Stimulated activated CD8-positive, alpha-beta memory T cell treated with anti-CD3 and anti-CD28 coated beads, Interleukin-4, amount 100 ng/mL, for 24 hours (primary cell): ENCODE results near the gene TSC22D1.

Experiments
- DNase-seq: peaks from one replicate; pipeline ENCODE4 v3.0.0-alpha.2; 2020; ENCODE audit warnings: low read depth

TSC22D1 gene

DNA sequence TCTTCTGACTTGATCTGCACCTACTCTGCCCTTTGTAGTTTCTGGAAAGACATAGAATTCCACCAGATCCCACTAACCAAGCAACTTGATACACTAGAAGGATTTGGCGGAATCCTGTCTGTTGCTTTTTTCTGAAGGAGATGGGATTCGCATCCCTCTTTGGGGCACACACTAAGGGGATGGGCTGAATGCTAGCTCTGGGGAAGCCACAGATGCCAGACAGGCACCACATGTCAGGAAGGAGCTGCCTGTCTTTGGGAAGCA, 150.4 kb downstream of the TSC22D1 start:
- no peak for DNase-seq

DNA sequence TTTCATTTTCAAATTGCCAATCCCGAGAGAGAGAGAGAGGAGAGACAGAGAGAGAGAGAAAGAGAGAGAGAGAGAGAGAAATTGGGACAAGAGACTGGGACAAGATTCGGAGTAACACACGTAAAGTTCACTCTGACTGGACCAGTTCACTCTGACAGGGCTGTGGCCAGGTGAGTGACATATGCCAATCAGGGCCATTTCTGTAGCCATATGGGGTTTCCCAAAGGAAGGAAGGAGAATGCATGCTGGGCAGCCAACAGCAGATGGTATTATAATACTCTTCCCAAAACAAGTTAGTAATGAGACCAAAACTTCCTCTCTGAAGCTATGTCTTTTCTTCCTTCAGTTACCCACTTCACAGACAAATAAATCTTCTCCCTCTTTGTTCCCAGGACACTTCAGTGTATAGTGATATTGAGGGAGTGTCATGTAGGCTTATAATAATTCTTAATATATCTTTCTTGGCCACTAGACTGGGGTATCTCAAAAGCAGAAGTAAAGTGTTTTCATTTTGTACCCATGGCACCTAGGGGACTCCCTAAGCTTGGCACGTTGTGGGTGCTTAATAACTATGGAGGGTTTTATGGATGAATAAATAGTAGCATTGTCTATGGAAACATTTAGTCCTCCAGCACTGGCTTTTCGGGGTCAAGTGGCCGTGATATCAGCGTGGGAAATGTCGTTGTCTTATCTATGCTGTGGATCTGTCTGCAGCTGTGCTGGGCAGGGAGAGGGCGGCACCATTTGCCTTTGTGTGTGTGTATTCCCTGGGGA, 150.9 kb downstream of the TSC22D1 start:
- no peak for DNase-seq

DNA sequence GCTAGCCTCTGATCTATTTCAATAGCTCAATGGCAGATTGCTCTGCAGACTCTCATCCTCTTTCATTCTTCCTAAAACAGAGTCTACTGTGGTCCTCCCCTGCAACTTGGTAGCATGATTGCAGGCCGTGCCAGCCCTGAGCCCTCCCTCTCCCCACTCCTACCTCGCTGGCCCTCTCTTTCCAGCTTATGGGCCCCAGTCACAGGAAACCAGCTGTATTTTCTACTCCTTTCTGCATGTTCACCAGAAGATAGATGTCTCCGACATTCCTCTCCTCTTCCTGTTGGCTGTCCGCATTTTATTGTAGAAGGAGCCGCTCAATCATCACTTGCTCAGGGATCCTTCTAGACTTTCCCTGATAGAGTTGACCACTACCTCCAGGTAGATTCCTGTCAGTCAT, 152.3 kb downstream of the TSC22D1 start:
- DNase-seq, result no peak

DNA sequence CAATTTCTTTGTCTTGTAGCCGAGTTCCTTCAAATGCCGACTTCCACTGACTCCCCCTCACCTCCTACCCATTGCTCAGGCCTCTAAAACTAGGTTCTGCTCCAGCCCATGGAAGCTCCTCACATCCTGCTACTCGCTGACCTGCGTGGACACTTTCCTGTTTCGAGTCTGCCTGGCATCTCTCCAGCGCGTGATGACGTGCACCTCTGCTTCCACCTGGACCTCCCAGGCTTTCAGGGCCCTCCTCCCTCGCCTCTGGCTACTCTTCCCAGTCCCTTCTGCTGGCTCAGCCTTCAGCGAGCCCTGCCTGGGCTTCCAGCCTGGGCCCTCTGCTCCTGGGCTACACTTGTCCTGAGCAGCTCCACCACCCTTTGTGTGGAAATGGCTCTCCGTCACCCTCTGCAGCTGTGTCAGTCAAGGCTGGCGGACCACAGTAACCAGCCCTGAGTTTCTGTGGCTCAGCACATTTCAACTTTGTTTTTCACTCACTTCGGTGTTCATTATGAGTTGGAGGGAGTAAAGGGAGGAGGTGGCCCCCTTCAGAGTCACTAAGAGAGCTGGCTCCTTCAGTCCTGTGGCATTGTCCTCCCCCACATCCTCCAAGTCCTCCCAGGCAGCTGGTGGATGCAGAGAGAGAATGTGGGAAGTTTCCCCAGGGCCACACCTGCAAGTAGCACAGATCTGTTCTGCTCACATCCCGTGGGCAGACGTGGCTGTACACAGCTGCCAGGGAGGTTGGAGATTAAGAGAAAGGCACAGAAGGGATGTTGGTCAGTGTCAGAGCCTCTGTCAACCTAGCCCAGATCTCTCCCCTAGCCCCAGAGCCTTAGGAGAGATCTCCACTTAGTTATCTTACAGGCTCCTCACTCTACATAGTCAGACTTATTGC, 153.1 kb downstream of the TSC22D1 start:
- DNase-seq, result no peak

DNA sequence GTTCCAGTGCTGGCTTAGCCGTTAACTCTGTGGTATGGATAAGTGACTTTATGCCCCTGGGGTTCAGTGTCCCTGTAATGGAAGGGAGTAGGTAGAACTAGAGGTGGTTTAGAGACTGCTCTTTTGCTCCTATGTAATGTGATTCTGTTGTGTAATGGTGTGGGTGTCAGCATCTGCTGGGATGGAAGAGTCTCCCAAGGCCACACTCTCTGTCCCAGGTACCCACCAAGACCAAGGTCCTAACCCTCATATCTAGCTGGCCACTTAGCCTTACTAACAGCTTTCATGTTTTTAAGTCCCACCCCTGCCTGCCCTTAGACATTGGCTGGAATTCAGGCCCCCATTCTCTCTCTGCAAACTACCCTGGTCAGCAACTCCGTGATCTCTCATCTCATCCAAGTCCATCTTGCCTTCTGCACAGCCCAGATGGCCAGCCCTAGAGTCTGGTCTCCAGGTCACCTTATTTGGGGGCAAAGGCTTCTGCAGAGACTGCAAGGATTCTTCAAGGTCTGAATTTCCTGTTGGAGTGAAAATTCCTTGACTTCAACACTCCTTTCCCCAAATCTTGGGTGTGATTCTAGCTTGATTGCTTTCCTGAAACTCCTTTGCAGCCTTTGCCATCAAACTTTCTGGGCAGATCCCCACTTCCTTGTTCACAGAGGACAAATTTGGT, 154.1 kb downstream of the TSC22D1 start:
- no peak for DNase-seq

DNA sequence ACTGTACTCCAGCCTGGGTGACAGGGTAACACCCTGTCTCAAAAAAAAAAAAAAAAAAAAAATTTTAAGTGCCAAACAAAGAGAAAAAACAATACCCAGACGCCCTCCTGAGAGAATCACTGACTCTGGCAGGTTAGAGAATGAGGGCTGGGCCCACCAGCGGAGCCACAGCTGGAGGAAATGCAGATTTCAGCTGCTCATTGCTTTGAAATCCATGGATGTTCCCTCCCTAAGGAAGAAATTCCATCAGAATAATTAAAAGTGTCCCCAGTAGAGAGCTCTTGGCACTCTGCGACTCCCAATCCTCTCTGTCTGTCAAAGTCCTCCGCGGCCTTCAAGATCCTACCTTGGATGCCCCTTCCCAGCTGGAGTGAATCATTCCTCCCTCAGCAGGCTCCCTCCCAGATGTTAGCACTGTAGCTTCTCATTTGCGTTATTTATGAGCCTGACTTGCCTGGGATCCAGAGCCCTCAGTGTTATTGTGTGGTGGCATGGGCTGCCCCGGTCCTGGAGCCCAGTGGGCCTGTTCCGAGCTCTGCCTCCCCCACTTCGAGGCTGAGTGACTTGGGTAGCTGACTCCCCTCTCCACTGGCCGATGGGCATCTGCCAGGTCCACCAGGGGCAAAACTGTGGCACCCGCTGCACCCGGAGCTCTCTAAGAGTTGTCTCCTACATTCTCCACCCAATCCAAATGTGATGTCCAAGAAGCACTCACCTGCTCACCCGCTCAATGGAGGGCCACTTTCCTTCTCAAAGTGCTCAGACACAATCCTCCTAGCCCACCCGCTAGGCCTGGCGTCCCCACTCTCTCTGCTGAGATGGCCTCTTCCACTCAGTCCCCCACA, 155.5 kb downstream of the TSC22D1 start:
- DNase-seq, result no peak

DNA sequence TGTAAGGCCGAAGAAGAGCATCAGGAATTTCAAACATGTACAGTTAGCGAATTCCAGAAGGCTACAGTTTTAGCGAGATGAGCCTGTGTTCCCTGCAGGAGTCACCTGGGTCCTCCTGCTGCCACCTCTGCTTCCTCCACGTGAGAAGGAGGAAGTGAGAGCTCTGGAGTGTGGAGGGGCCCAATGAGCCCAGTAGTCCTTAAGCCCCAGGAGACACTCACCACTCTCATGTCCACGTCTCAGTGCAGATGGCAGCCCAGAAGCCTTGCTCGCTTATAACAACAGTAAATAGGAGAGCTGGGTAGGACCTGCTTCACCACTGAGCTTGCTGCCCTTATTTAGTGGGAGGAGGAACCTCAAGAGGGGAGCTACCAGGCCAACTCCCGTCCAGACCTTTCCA, 158.3 kb downstream of the TSC22D1 start:
- no peak for DNase-seq

DNA sequence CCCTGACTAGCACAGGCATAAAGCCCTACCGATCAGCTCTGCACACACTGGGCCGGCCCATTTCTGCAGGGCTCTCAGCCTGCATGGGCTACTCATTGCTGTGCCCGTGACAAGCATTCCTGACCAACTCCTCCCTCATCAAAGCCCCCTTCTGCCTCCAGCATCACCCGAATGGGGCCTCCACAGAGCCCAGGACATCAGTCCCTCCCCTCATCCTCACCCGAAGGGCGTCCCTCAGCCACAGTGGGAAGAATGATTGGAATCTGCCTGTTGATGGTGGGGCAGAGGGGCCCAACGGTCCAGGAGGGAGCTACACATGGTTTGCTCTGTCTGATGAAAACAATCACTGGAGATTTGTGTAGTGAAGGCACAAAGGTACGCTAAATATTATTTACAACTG, 158.7 kb downstream of the TSC22D1 start:
- no peak for DNase-seq

DNA sequence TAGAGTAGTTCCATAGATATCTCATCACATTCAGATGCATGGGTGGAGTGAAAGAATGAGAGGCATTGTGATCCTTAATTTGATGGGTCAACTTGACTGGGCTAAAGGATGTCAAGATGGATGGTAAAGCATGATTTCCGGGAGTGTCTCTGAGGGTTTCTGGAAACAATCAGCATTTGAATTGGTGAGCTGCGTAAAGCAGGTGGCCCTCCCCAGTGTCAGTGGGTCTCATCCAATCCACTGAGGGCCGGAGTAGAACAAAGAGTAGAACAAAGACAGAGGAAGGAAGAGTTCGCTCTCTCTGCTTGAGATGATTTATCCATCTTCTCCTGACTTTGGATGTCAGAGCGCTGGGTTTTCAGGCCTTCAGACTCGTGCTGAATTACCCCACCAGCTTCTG, 159.4 kb downstream of the TSC22D1 start:
- DNase-seq, result no peak

DNA sequence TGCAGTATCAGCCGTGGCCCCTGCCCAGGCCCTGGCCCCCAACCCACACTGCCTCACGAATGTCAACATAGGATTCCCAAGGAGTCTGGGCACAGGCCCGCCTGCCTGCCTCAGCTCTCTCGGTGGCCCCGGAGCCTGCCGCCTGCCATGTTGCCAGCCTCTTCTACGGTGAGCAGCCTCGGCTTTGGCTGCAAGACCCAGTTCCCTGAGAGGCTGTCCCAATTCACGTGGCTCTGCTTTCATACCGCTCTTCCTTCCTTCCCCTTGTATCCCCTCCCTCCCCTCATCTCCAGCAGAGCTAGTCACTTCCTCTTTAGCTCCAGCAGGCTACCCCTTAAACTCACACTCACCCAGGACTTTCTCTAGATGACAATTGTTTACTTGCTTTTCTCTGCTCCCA, 159.8 kb downstream of the TSC22D1 start:
- no peak for DNase-seq

DNA sequence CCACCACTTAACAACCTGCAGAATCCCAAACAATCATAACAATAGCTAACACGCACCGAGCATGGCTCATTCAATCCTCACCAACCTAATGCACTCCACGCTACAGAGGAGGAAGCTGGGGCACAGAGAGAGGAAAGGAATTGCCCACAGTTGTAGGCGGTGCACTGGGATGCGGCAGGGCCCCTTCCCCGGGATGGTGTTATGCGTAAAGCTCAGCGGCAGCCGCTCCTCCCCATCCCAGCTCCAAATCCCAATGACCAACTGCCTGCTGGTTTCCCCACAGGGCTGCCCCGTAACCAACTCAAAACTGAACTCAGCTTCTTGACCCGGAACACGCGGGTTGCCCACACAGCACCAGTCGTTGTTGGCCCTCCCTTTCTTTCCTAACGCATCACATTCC, 160.3 kb downstream of the TSC22D1 start:
- DNase-seq, result no peak

DNA sequence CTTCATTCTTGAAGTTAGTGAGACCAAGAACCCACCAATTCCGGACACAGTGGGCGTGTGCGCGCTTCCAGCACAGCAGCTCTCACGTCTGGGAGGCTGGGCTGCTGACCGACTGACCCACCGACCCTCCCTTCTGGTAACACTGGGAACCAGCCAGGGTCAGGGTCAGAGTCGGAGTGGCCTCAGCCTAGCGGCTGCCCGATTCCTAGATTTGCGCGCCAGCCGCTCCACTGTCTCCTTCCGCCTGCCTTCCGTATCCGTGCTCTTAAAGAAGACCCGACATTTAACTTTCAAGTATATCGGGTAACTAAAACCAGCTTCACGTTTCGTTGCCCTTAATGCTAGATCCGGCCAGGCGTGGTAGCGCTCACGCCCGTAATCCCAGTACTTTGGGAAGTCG, 161.4 kb downstream of the TSC22D1 start:
- DNase-seq, result no peak

DNA sequence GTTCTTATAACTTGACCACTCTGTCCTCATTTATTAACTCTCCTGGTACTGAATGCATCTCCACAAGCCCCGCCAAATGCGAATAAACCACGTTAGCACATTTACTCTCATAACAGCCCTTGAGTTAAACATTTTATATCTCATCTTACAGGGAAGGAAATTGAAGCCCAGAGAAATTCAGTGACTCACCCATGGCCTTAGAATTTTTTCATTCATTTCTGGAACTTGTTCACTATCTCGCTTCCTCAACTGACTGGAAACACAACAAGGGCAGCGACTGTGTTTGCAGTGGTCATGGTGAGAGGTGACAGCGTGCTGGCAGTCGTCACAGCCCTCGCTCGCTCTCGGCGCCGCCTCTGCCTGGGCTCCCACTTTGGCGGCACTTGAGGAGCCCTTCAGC, 163.0 kb downstream of the TSC22D1 start:
- DNase-seq, result no peak

DNA sequence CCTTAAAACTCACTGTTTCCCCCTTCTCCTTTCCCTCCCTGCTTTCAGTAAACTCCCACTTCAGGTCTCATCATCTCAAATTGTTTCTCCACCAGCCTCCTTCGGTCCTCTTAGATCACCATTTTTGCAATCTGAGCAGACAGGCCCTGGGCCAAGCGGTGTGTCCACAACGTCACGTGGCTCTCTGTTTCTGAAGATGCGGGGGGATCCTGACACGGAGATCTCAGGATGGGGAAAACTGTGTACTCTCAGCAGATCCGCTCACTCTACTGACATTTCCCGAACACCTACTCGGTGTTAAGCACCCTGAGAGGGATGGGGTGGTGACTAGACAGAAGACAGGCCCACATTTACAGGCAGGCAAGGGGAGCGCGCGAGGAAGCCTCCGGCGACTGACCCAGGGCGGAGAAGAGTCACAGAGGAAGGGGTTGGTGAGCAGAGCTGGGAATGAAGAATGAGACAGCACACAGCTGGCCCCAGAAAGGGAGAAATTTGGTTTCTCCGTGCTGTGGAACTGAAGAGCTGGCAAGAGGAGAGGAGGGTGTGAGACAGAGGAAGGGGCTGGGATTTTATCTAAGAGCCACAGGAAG, 163.7 kb downstream of the TSC22D1 start:
- no peak for DNase-seq

DNA sequence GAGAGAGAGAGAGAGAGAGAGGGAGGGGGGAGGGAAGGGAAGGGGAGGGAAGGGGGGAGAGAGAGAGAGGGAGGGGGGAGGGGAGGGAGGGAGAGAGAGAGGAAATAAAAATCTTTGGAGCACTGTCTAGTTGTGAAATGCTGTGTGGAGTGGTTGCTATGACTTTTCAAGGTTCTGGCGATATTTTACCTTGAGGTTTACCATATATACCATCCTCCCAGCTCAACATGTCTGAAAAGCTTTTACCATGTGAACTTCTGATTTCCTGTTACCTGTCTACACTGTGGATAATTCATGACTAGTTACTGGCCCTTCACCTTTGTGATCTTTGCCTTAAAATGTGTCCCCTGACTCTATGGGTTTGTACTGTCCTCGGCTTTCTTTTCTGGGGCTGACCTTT, 164.3 kb downstream of the TSC22D1 start:
- no peak for DNase-seq

DNA sequence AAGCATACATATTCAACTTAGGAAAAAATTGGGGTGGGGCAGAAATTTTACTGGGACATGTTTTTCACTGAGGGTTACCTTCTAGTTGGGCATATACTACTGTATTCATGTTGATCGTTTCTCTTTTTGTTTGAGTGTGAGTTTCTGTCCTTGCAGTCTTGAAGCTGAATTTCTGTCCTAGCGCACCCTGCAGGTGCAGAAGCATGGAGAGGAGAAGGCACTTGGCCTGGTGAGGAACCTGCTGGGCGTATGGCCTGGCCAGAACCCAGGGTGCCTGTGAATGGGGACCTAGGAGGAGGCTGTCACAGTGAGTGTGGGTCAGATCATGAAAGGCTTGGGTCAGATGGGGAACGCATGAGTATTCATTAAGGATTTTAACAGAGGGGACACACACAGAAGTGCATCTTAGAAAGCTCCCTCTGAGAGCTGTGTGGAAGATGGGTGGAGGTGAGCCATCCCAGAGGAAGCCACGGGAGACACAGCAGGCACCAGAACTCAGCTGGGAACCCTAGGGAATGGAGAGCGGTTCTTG, 165.7 kb downstream of the TSC22D1 start:
- no peak for DNase-seq

DNA sequence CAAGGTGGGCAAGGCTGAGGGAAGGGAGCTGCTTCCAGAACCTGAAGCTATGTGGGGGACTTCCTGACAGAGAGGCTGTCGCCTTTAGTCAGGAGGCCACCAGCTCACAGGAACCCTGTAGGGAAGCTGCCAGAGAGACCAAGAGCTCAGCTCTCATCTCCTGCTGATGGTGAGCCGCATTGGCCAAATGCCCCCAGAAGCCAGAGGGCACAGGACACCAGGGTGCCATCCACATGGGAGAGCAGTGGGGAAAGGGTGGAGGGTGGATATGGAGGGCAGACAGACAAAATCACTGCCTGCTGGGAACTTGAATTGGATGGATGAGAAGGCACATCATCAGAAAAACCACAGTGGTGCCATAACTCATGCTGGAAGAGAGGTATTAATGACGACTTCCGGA, 166.5 kb downstream of the TSC22D1 start:
- no peak for DNase-seq

DNA sequence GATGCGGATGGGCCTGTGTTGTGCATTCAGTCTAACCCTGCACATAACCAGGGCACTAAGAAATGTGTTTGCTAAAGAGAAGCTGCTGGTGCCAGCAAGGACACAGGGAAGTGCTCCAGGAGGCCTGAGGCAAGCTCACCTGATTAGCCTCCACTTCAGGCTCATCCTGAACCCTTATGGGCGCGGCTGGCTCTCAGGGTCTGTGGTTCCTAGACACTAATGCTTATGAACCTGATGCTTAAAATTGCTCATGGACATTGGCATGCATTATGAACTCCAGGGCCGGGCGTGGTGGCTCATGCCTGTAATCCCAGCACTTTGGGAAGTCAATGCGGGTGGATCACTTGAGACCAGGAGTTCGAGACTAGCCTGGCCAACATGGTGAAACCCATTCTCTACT, 168.2 kb downstream of the TSC22D1 start:
- DNase-seq, result no peak

DNA sequence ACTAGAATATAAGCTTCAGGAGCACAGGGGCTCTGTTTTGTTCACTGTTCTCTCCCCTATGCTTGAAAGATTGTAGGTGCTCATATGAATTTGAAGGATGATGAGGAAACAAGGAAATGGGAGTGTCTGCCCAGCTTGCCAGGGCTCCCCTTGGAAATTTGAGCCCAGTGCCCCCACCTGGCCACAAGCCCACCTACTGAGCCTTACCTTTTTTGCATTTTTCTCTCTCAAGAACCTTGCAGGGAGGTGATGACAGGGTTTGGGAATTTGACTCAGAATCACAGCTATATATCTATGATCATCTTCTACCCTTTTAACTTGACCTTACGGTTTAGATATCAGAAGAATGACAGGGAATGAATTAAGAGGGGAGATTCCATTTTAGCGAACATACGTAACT, 168.8 kb downstream of the TSC22D1 start:
- no peak for DNase-seq

DNA sequence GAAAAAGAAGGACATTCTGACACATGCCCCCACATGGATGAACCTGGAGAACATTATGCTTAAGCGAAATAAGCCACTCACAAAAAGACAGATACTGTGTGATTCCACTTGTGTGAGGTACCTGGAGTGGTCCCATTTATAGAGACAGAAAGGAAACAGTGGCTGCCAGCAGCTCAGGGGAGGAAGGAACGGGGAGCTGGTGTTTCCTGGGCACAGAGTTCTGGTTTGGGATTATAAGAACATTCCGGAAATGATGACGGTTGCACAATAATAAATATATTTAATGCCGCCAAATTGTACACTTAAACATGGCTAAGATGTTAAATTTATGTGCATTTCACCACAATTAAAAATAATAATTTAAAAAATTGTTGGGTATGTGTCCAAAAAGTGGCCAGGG, 169.5 kb downstream of the TSC22D1 start:
- no peak for DNase-seq

DNA sequence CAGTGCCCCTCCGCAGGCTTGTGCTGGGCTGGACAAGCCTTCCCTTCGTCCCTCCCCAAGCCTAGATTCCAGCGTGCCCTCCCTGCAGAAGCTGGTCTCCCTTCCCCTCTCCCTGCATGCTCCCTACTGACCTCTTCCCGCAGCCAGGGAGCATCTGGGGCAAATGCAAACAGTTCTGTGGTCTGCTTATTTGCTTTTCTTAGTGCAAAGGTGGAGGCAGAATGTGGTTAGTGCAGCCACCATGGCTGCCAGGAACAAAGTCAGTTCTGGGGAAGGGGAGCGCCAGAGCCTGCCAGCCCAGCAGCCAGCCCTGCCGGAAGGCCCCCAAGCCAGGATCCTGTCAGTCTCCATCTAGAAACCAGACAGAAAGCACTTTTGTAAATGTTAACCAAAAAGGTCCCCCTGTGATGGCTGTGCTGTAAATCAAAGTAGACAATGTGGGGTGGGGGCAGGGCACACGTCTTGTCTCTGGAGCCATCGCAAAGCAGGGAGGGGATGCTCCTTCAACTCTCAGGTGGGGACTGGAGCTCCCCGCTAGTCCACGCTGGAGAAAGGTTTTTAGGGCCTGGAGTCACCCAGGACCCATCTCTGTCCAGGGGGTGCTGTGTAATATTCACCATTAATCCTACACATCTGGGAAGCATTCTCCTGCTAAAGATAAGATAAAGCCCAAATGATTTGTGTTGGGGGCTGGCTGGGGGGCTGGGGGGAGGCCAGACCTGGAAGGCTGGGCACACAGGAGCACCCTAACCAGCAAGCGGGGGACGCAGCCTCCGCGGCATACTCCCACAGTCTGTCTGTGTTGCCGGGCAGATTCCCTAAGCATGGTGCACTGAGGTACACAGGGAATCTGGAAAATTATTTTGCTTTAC, 171.6 kb downstream of the TSC22D1 start:
- DNase-seq, result no peak
